ENCODE measurements around the gene ATF3.
A peak's percentile ranks its signal among the peaks of the same experiment; 100 is the strongest.

ATF3 gene, protein sequence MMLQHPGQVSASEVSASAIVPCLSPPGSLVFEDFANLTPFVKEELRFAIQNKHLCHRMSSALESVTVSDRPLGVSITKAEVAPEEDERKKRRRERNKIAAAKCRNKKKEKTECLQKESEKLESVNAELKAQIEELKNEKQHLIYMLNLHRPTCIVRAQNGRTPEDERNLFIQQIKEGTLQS

DNA sequence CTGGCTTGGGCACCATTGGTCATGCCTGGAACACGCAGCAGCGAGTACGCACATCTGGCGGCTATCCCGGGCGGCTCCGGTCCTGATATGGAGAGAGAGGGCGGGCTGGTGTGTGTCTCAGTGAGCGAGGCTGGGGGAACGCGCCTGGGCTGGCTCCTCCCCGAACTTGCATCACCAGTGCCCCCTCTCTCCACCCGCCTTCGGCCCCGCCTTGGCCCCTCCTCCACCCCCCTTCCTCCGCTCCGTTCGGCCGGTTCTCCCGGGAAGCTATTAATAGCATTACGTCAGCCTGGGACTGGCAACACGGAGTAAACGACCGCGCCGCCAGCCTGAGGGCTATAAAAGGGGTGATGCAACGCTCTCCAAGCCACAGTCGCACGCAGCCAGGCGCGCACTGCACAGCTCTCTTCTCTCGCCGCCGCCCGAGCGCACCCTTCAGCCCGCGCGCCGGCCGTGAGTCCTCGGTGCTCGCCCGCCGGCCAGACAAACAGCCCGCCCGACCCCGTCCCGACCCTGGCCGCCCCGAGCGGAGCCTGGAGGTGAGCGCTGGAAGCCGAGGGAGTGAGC is at the start of gene ATF3:
Gene ATF3, plus strand, starts transcription at position 370 of the 567 bp plus-strand sequence. CDS start 6,261 bp downstream, outside the sequence.
- peak; percentile 100 for DNase-seq

DNA sequence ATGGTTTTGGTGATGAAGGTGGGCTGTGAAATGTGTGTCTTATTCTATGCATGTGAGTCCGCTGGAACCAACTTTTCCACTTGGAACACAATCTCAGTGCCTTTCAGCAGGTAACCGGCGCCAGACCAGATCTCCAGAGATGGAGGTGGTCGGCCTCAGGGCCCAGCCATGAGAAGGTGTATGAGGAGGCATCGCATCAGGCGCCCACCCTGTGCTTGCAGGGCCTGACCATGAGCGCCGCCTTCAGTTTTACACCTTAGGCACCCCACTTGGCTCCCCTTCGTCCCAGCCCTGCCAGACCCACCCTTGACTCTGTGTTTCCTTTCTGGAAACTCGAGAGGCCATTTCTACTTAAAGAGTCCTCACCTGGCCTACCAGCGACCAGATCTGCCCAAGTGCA is 48.6 kb upstream of the ATF3 start:
- no peak for DNase-seq

DNA sequence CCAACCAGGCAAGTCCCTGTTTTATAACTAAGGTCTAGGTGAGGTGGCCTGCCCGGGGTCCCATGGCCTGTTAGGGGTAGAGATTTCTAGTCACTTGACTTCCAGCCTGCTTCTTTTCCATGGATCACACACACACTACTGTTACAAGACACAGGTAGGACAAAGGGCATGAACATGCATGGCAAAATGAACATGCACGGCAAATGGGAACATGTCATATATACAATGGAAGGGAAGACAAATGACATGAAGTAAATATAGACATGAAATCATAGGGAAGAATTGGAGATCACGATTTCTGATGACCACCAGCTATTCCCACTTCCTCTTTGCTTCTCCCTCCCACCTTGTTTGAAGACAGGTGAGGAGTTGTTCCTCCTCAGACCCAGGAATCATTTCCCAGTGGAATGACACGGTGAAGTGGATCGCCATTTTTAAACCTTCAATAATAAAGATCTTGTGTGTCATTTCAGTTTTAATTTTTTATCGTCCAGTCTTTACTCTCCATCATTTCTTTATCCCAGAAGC is 47.6 kb upstream of the ATF3 start:
- no peak for DNase-seq

DNA sequence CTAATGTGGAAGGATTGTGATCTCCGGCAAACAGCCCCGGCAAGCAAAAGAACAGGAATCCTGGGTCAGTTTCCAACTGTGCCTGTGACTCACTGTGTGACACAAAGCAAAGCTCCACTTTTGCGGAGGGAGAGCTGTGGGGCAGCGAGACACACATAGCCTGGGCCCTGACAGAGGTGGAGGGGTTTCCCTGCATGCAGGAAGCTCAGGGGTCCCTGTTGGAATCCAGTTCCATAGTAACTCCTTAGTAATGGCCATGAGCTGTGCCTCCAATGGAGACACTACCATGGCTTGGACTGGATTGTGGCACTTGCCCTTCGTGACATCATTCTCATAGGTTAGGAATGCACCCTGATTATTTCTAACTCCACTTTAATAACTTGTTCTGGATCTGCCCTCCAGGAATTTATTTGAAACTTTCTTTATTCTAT is 47.0 kb upstream of the ATF3 start:
- DNase-seq: no peak

DNA sequence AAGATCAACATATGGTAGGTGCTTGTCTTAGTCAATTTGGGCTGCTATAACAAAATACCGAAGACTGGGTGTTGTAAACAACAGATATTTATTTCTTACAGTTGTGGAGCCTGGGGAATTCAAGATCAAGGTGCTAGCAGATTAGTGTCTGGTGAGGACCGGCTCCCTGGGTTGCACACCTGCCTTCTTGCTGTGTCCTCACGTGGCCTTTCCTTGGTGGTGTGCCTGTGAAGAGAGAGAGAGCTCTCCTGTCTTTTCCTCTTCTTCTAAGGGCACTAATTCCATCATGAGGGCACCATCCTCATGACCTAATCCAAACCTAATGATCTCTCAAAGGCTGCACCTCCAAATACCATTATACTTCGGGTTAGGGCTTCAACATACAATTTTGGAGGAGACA is 45.8 kb upstream of the ATF3 start:
- no peak for DNase-seq

DNA sequence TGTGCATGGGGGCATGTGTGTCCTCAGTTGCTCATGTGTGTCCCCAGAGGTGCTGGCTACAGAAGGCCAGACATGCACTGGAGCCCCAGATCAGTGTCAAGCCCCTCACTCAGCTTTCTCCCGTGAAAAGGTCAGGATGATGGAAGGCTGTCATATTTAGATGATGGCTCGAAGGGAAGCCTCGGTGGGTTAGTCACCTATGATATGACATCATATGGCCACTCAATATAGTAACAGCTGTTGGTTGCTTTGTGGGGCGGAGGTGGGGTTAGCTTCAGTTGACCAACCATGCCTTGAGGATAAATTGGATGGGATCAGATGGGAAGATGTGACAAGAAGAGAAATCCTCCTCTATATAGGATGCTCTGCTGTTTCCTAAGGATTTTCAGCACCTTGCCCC is 43.5 kb upstream of the ATF3 start:
- no peak for DNase-seq

DNA sequence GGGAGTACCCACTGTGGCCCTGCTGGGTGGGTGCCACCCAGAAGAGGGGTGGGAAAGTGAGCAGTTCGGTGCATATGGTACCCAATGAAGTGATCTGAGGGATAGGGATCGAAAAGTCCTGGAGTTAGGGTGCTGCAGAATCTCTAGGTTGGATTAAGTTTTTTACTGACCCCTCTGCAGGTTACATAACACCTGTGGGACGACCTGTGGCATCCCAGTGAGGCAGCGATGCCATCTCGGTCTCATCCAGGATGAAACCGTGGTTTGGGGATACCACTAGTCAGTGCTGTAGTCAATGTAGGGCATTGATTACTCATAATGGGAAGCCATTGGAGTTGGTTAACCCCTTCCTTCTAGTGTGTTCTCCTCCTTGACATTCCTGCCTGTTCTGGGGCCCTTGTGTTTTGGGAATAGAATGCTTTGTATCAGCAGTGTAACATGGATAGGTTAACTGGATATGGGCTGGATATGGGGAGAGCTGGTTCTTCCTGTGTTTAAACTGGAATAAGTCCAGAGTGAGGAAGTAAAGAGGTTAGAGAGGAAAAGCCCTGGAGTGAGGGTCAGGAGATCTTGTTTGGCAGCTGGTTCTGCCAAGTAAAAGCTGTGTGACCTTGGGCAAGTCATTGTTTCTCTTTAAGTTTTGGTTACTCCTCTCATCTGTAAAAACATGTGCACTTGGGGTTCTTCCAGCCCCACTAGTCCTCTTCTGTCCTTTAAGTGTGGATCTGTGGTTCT is 42.8 kb upstream of the ATF3 start:
- DNase-seq: no peak

DNA sequence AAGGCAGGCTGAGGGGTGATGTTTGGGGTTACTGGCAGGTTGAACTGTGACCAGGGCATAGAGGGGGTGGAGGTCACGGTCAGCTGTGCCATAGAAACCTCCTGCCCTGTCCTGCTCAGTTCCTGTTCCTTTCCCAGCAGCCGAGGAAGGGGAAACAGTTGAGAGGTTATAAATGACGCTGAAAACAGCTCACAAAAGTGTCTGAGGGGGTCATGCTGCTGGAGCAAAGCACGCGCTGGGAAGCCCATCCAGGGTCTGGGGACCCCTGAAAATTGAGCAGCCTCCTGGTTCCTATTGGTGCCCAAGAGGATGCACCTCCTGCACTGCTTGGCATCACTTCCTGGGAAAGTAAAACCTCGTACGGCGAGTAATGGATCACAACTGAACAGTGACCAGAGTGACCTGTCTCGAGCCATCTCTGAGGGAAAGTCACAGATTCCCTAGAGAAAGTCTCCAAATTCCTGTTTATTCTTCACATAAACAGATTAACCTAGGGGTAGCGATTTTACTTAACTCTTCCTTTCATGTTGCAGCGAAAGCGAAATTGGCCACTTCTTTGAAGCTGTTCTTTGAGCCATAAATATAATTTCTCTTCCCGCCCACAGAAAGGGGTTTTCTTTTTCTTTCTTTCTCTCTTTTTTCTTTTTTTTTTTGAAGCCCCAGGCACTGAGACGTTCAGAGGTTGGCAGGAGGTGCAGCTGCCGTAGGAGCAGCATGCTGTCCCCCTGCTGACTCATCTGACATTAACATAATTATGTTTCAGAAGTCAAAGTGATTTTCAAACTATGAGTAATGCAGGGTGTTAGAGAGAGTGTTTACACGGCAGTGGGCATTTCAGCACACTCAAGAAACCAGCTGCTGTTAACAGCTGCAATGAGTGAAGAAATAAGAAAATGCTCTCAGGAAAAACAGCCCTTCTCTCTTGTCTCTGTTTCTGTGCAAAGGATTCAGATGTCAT is 41.8 kb upstream of the ATF3 start:
- DNase-seq: peak; percentile 63

DNA sequence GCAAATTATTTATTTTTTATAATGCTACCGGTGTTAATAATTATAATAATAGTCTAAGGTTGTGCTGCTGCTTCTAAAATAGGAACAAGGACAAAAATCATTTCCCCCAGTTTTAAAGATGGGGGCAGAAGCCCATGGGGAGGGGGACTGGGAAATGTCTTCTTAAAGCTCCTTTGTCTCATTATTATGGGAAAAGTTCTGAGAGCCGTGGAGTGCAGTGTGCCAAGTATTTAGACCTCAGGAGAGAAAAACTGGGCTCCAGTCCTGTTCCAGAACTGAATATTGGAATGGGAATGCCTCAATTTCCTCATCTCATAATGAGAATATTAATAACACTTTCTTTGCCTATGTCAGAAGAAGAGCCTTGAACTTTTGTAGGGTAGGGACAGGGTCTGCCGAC is 40.9 kb upstream of the ATF3 start:
- no peak for DNase-seq

DNA sequence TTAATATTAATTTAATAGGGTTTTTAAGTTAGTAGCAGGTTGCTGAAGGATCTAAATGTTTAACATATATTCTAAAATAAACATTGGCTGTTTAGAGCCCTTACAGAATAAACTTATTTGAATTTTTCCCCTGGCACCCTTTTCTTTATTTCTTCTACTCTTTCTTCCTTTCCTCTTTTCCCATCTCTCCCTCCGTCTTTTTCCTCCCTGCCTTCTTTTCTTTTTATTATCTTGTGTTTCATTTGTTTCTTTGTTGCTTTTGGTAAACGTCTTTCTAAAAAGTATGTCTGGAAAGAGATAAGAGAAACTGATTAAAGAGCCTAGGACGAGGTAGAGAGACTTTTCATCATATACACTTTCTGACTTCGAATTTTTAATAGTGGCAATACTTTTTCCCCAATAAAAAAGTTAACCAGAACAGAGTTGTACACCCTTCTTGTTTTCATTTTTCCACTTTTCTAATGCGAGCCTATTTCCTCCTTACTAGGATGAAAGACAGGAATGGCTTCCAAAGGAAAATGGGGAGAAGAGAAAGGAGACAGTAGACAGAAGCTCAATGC is 39.5 kb upstream of the ATF3 start:
- no peak for DNase-seq

DNA sequence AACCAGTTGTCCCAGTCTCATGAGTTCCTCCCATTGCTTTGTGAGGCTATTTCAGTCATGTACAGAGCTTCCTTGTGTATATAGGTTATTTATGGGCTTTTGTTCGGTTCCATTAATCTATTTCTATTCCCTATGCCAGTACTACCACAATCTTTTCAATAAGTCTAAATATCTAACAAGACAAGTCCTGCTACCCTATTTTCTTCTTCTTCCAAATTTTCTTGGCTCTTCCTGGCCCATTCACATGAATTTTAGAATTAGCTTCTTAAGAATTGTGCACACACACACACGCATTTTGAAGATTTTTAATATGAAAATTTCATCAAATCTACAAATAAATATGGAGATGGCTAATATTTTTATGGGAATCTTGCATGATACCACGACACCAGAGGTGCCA is 33.8 kb upstream of the ATF3 start:
- DNase-seq: peak; percentile 47

DNA sequence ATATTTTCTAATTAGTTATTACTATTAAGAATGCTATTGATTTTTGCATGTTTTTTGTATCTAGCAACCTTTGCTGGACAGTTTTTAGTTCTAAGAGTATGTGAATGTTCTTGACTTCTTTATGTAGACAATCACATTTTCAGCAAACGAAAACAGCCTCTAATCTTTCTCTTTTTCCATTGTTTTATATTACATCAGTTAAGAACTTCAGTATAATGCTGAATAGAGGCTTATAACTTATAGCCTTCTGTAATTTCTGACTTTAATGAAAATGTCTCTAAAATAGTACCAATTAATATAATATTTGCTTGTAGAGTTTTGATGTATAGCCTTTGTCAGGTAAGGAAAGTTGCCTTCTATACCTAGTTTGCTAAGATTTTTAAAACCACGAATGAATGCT is 33.2 kb upstream of the ATF3 start:
- DNase-seq: no peak

DNA sequence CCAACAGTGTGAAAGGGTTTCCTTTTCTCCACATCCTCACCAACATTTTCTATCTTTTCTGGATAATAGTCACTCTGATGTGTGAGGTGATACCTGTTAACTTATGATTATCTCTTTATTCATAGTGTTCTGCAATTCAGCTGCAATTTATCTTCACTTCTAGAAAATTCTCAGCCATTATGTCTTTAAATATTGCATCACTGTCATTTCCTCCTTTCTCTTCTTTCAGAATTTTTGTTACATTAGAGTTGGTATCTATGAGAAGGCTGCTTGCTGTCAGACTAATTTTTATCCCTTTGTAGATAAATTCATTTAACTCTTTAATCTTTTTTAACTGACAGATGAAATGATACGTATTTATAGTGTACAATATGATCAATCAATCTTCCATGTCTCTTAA is 30.5 kb upstream of the ATF3 start:
- DNase-seq: no peak

DNA sequence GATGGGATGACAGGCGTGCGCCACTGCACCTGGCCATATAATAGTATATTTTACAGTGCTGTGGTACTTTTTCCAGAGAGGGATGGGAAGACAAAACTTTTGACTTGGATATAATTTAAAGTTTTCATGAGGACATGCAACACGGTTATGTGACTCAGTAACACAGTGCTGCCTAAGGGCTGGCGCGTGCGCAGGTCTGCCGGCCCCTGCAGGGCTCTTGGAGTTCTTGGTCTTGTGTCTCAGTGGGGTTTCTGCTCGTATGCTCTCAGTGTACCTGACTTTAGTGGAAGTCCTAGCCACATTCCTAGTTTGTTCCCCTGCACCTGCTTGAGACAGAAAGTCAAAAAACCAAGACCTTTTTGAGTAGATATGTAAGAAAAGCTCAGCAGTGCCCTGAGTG is 27.5 kb upstream of the ATF3 start:
- no peak for DNase-seq

DNA sequence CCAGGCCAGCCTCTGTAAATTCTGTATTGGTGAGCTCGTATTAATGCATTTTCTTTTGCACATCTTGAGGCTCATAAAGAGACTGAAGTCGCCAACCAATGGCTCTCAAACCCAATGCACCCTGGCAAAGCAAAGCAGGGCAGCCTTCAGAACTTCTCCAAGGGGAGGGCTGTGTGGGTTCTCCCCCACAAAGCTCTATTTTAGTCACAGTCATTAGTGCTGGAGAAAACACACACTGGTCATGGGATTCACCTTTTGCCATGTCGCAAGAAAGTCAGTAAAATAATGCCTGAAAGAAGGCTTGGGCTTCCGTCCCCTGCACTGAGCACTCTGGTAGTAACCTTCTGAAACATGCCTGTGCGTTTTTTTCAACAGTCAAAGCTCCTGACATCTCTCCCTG is 26.3 kb upstream of the ATF3 start:
- no peak for DNase-seq

DNA sequence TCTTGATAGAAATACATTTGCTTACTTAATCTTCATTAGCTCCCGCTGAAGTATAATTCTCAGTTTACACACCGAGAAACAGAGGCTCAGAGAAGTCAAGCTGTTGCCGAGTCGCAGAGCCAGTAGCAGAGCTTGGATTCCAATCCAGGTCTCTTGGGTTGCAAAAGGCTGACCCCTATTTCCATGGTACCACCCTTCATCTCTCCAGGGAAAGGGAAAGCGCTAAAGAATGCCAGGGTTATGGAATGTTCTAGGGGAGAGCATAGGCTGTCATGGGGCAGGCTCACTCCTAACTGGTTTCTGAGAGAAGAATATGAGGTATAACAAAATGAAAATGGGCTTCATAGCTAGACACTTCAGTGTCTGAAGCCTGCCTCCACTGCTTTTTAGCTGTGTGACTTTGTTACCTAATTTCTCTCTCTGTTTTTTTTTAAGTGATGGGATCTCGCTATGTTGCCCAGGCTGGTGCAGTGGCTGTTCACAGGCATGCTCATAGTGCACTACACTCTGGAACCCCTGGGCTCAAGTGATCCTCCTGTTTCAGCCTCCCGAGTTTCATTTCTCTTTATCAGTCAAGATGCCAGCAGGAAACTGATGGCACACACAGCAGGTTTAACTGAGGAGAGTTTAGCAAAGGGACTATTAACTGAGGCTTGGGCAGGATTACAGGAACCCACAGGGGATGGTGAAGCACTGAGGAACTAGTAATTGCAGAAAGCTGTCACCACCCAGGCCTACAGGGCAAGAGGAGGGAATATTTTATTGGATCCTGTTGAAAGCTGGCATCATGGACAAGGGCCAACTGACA is 25.5 kb upstream of the ATF3 start:
- no peak for DNase-seq

DNA sequence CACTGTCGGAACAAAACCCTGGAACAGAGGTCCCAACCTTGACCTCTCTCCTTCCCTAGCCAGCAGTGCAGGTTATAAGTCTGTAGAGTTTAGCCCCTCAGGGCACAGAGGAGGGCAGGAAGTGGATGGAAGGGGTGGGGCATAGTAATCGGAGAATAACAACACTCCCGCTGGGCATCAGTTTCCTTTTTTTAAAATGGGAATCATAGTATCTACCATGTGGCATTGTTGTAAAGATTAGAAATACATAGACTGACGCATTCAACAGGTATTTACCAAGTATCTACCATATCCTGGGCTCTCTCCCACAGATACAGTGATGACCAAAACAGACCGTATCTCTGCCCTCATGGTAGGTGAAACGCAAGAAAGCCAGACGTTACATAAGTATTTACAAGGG is 24.9 kb upstream of the ATF3 start:
- DNase-seq: no peak

DNA sequence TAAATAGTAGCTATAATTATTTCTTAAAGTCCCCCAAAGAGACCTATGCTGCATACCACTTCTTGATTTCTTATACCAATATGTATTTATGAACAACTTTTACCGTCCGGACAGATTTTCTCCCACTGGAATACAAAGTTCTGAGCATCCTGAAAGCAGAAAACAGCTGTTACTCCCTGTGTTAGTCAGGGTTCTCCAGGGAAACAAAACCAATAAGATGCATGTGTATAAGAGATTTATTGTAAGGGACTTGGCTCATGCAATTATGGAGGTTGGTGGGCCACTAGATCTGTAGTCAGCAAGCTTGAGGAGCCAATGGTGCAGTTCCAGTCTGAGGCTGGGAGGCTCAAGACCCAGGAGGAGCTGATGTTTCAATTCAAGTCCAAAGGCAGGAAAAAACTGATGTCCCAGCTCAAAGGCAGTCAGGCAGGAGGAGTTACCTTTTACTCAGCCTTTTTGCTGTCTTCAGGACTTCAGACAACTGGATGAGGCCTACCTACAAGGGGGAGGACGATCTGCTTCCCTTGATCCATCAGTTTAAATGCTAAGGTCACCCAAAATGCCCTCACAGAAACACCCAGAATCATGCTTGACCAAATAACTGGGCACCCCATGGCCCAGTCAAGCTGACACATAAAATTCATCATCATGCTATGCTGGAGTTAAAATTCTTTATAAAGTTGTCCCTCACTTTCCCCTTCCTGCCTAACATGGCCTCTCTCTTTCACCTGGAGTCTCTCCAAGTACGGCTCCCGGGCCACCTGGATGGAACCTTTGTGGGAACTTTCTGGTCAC is 24.3 kb upstream of the ATF3 start:
- no peak for DNase-seq

DNA sequence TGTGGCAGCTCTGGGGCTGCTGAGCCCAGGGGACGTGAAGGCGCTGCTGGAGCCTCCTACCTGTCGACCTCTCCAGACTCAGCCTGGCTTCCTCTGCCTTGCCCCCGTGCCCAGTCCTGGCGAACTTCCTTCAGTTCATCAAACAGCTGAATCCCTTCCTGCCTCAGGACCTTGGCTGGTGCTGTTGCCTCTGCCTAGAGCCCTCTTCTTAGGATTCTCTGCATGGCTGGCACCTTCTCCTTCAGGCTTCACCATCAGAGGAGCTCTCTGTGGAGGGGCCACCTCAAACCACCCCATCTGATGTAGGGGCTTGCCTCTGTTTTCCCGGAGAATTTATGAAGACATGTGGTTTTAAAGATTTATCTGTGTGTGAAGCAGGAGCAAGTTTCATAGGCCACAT is 23.4 kb upstream of the ATF3 start:
- DNase-seq: no peak

DNA sequence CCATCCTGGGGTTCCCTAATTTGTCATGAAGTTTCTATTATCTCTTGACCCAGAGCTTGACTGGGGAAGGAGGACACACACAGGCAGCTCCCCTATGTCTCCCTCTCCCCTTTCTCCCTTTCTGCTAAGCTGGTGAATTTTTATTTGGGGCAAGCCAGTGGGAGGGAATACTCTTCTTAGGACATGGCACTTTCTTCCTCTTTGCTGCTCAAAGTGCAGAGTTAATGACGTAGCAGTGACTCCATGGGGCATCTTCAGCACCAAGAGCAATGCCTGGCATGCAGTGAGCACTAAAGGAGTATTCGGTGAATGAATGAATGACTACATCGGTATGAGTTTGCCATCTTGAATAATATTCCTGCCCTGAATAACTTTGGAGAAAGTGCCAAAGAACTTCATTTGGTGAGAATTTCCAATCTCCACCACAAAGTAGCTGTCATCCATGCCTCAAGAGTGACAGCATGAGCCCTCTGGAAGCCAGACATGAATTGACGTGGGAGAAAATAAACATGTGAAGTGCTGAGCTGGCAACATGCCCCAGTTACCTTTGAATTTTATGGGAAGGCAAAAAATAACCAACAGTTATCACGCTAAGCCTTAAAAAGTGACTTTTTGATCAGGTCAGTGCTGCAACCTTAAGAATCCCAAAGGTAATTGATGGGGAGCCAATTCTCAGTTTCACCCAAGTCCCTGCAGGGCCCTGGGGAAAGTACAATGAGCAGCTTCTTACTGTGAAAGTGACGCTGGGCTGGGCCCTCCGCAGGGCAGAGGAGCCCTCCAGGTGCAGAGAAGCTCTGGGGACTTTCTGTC is 22.1 kb upstream of the ATF3 start:
- no peak for DNase-seq
